Tracheal epithelial cell (primary cell): Measurements from ENCODE around the gene ITGB5. TPM values are rescaled to one million over a fixed set of nuclear protein-coding genes. Genes with fewer than 3 reads are reported as not detected.

Experiments
- total RNA-seq: library from RNA; depleted of rRNA; stranded (reverse); fragments of >200 nt; gene quantifications from 2 replicates; pipeline ENCODE4 v1.2.1, GENCODE V29; 2014

Gene ITGB5, protein sequence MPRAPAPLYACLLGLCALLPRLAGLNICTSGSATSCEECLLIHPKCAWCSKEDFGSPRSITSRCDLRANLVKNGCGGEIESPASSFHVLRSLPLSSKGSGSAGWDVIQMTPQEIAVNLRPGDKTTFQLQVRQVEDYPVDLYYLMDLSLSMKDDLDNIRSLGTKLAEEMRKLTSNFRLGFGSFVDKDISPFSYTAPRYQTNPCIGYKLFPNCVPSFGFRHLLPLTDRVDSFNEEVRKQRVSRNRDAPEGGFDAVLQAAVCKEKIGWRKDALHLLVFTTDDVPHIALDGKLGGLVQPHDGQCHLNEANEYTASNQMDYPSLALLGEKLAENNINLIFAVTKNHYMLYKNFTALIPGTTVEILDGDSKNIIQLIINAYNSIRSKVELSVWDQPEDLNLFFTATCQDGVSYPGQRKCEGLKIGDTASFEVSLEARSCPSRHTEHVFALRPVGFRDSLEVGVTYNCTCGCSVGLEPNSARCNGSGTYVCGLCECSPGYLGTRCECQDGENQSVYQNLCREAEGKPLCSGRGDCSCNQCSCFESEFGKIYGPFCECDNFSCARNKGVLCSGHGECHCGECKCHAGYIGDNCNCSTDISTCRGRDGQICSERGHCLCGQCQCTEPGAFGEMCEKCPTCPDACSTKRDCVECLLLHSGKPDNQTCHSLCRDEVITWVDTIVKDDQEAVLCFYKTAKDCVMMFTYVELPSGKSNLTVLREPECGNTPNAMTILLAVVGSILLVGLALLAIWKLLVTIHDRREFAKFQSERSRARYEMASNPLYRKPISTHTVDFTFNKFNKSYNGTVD
- total RNA-seq, result 124 and 132 TPM in 2 replicates

DNA sequence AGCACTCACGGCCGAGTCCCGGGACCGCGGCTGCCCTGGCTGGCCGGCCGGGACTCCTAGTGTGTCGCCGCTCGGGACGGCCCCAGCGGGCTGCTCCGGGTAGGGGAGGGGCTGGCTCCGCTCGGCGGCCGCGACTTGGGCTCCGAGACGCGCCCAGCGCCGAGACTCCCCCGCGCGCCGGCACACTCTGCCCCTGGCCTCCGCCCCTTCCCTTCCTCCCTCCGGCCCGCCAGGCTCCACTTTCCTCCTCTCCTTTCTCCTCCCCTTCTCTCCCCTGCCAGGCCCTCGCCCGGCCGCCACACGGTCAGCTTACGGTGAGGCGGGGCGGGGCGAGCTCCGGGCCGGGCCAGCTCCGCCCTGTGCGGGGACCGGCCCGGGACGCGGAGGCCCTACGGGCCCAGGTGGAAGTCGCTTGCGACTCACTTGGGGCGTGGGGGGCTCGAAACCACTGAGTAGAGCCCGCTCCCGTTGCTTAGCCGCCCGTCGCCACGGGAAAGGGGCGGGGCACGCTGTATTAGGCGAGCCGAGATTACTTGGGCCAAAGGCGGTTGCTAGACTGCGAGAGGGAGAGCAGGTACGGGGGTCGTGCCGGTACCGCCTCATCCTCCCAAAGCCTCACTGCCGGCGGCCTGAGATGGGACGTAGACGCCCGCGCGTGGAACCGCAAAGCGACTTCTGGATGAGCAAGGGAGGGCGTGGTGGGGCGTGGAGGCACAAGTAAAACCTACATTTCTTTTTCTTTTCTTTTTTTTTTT, at the start of gene ITGB5:
TSS of gene ITGB5 (minus strand) at position 189 of the 755 bp plus-strand sequence. CDS start 365 bp downstream, outside the sequence.

DNA sequence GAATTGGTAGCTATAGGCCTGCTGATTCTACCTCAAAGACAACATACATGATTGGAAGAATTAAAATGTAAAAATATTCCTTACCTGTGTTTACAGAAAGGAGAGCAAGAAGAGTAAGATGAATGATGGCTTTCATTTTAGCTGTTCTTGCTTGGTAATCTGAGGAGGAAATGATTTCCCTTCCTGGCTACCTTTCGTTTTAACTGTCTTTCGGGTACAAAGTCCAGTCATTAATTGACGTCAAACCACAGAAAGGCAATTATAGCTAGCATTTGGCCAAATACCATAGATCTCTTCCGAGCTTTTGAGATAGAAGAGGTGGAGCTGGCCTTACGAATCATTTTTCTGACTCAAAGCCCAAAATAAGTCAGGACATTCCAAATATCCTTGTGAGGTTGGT, 47.4 kb upstream of the ITGB5 start, which contains the start of gene MUC13:
TSS of gene MUC13 (minus strand) at position 175 of the 400 bp plus-strand sequence. CDS start at position 136, 39 bp downstream.

DNA sequence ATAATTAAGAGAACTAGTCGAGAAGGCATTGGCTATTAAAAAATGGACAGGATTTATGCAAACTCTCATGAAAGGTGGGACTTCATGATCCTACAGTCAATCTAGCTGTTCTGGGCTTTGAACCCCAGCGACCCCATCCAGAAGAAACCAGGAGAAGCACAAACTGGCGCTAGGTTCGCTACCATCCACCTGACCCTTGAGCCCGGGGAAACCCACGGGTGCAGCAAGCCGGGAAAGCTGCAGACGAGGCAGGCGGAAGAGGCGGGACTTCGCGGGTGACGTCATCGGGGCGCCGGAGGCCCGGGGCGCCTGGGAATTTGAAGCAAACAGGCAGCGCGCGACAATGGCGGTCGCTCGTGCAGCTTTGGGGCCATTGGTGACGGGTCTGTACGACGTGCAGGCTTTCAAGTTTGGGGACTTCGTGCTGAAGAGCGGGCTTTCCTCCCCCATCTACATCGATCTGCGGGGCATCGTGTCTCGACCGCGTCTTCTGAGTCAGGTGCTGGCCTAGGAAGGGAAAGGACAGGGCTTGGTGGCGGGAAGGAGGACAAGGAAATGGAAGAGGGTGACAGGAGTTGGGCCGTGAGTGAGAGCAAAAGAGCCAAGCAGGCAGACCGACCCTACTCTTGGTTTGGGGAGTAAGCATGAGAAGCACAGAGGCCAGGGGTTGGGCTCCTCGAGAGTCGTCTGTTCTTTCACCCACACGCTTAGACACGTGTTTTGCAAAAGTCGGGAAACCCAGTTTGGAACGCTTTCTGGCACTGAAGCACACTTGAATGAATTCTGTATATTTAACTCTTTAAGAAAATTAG, 156.8 kb downstream of the ITGB5 start, which contains the start of gene UMPS:
TSS of gene UMPS (plus strand) at position 324 of the 812 bp plus-strand sequence. CDS start at position 344, 20 bp downstream.

Other genes with a start within 250 kb of the ITGB5 start
- gene UMPS, start 156.9 kb downstream of the ITGB5 start, total RNA-seq, result 23.2 and 41.7 TPM in 2 replicates
- not detected in 2 replicates for gene MUC13, start 47.4 kb upstream of the ITGB5 start, total RNA-seq
- gene HEG1, start 168.6 kb upstream of the ITGB5 start, total RNA-seq, result 3.8 and 12.3 TPM in 2 replicates